Liver (tissue), 9 donors: ENCODE data around the gene ZNF273. TPM values are rescaled to one million over a fixed set of nuclear protein-coding genes. Genes with fewer than 3 reads are reported as not detected.

Experiments
- DNase-seq: peaks from one replicate; pipeline ENCODE4 v3.0.0-alpha.2; 2017; ENCODE audit warnings: low spot score
- H3K27ac ChIP-seq, 2 donors: one replicate each; pipeline ENCODE4 v1.7.0; 2013; ENCODE audit warnings: inconsistent platforms in 2 of 2, low read length in 2 of 2, control low read depth in 1 of 2, low read depth in 1 of 2, mild to moderate bottlenecking in 1 of 2
- H3K27me3 ChIP-seq, 4 donors: one replicate each; pipeline versions ENCODE4 v1.6.1 to v1.7.0; 2013; ENCODE audit warnings: low read length in 3 of 4, inconsistent platforms in 1 of 4, mild to moderate bottlenecking in 1 of 4, moderate library complexity in 1 of 4; ENCODE audit not compliant: control insufficient read depth in 4 of 4, insufficient read depth in 4 of 4
- H3K36me3 ChIP-seq, 4 donors: one replicate each; pipeline versions ENCODE4 v1.6.1 to v1.7.0; 2013; ENCODE audit warnings: low read length in 3 of 4, mild to moderate bottlenecking in 3 of 4, low read depth in 1 of 4, moderate library complexity in 1 of 4; ENCODE audit not compliant: control insufficient read depth in 4 of 4, insufficient read depth in 3 of 4
- H3K4me1 ChIP-seq, 4 donors: one replicate each; pipeline versions ENCODE4 v1.6.1 to v1.7.0; 2013; ENCODE audit warnings: low read length in 3 of 4, mild to moderate bottlenecking in 3 of 4, moderate library complexity in 1 of 4; ENCODE audit not compliant: control insufficient read depth in 4 of 4, insufficient read depth in 4 of 4
- H3K4me3 ChIP-seq, 3 donors: one replicate each; pipeline versions ENCODE4 v1.6.1 to v1.7.0; 2013; ENCODE audit warnings: low read length in 3 of 3, control low read depth in 1 of 3, low read depth in 1 of 3, mild to moderate bottlenecking in 1 of 3
- H3K9ac ChIP-seq, 2 donors: one replicate each; pipeline ENCODE4 v1.7.0; 2013; ENCODE audit warnings: low read length in 2 of 2, mild to moderate bottlenecking in 2 of 2, moderate library complexity in 2 of 2, control low read depth in 1 of 2, low read depth in 1 of 2
- H3K9me3 ChIP-seq, 4 donors: one replicate each; pipeline versions ENCODE4 v1.6.1 to v1.7.0; 2013; ENCODE audit warnings: low read length in 3 of 4; ENCODE audit not compliant: control insufficient read depth in 4 of 4
- ATF3 ChIP-seq: IDR thresholded peaks from 2 replicates; pipeline ENCODE4 v1.6.1; 2016; ENCODE audit warnings: antibody characterized with exemption
- CTCF ChIP-seq: fragments of 150-350 bp; IDR thresholded peaks from 2 replicates; pipeline ENCODE4 v1.5.1; 2017; ENCODE audit warnings: improper control_type of control experiment, low read depth, low read length; ENCODE audit not compliant: missing input control
- EGR1 ChIP-seq, 2 donors: IDR thresholded peaks; 2 replicates each; pipeline ENCODE4 v1.6.1; 2016 to 2018; ENCODE audit warnings: antibody characterized with exemption in 2 of 2, low read depth in 2 of 2
- FOXA1 ChIP-seq: IDR thresholded peaks from 2 replicates; pipeline ENCODE4 v1.6.1; 2016; ENCODE audit warnings: antibody characterized with exemption
- FOXA2 ChIP-seq: IDR thresholded peaks from 2 replicates; pipeline ENCODE4 v1.6.1; 2016; ENCODE audit warnings: antibody characterized with exemption
- GABPA ChIP-seq, 2 donors: IDR thresholded peaks in 1 of 2; conservative IDR thresholded peaks in 1 of 2; 2 replicates each; pipeline ENCODE4 v1.6.1; 2016; ENCODE audit warnings: antibody characterized with exemption in 2 of 2, mild to moderate bottlenecking in 1 of 2, moderate library complexity in 1 of 2
- HNF4A ChIP-seq, 2 donors: conservative IDR thresholded peaks; 2 replicates each; pipeline ENCODE4 v1.6.1; 2016; ENCODE audit warnings: antibody characterized with exemption in 2 of 2, mild to moderate bottlenecking in 2 of 2
- HNF4G ChIP-seq: IDR thresholded peaks from 2 replicates; pipeline ENCODE4 v1.6.1; 2016; ENCODE audit warnings: antibody characterized with exemption
- JUND ChIP-seq, 2 donors: IDR thresholded peaks; 2 replicates each; pipeline ENCODE4 v1.6.1; 2016; ENCODE audit warnings: antibody characterized with exemption in 2 of 2
- MAX ChIP-seq: IDR thresholded peaks from 2 replicates; pipeline ENCODE4 v1.6.1; 2016; ENCODE audit warnings: antibody characterized with exemption
- RAD21 ChIP-seq, 2 donors: IDR thresholded peaks; 2 replicates each; pipeline ENCODE4 v1.6.1; 2016; ENCODE audit warnings: antibody characterized with exemption in 2 of 2, mild to moderate bottlenecking in 2 of 2
- REST ChIP-seq: IDR thresholded peaks from 2 replicates; pipeline ENCODE4 v1.6.1; 2016; ENCODE audit warnings: antibody characterized with exemption, mild to moderate bottlenecking
- RXRA ChIP-seq, 2 donors: IDR thresholded peaks; 2 replicates each; pipeline ENCODE4 v1.6.1; 2017 to 2018; ENCODE audit warnings: antibody characterized with exemption in 2 of 2, mild to moderate bottlenecking in 1 of 2
- TAF1 ChIP-seq: conservative IDR thresholded peaks from 2 replicates; pipeline ENCODE4 v1.6.1; 2016; ENCODE audit warnings: antibody characterized with exemption, mild to moderate bottlenecking
- YY1 ChIP-seq: IDR thresholded peaks from 2 replicates; pipeline ENCODE4 v1.6.1; 2016; ENCODE audit warnings: antibody characterized with exemption, mild to moderate bottlenecking
- ZBTB33 ChIP-seq: IDR thresholded peaks from 2 replicates; pipeline ENCODE4 v1.6.1; 2016; ENCODE audit warnings: antibody characterized with exemption
- WGBS: extraction: QIAGEN DNeasy Blood & Tissue Kit; methylation state at CpG from one replicate; pipeline ENCODE4 v1.1.7; 2013; 5-methylcytosine and 5-hydroxymethylcytosine counted together
- polyA plus RNA-seq, 2 donors: library from polyadenylated mRNA; stranded (reverse) in 1 of 2; unstranded in 1 of 2; fragments of 200-250 nt in 1 of 2; fragments of >200 nt in 1 of 2; fragmentation: Nextera tagmentation in 1 of 2; extraction: Ambion mirVana in 1 of 2; gene quantifications; one replicate each; pipeline versions ENCODE4 v1.2.1 to v1.2.3, GENCODE V29; 2013 to 2015
- total RNA-seq, 2 donors: library from RNA; depleted of rRNA; stranded (reverse); fragments of >200 nt; gene quantifications; one replicate each; pipeline ENCODE4 v1.2.3, GENCODE V29; 2014
- donor health status: healthy.
- donor health status: healthy.
- donor health status: healthy.
- donor health status: healthy.
- donor health status: healthy.

Gene ZNF273
- total and polyA plus RNA-seq, 4 donors, result 0.43 to 14.9 (median 0.73) TPM

GRCh38 chr7:64853679-64854078 lies 49.4 kb upstream of the ZNF273 start:
- 89% methylated on average over 4 of the region's 4 CpGs for WGBS
- Histone ChIP-seq H3K27ac (no peak overlapping the region), H3K36me3 (no peaks in the 10 kb centered on the region), H3K9ac (no peak overlapping the region), H3K27me3 (no peaks in the 10 kb centered on the region), H3K9me3 (peaks cover 0 to 6% (median 0%) of the 10 kb centered on the region in 4 donors), H3K4me3 (no peak overlapping the region), H3K4me1 (no peaks in the 10 kb centered on the region)
- TF ChIP-seq REST (no peak), HNF4G (no peak), RAD21 (IDR thresholded peaks at IDR 0.05) (no peak), ZBTB33 (no peak), FOXA2 (no peak), RXRA (IDR thresholded peaks at IDR 0.05) (no peak), YY1 (no peak), EGR1 (IDR thresholded peaks at IDR 0.05; ENCODE audit: low read depth in 2 of 2) (no peak), MAX (no peak), CTCF (no peak), FOXA1 (no peak), TAF1 (no peak), GABPA (IDR thresholded peaks at IDR 0.05 in 1 of 2, conservative IDR thresholded peaks at IDR 0.05 in 1 of 2) (no peak)
- DNase-seq, result no peak

GRCh38 chr7:64854969-64855368 lies 48.1 kb upstream of the ZNF273 start:
- Histone ChIP-seq H3K9ac (no peak overlapping the region), H3K9me3 (peaks cover 0 to 3% (median 0%) of the 10 kb centered on the region in 4 donors), H3K36me3 (no peaks in the 10 kb centered on the region), H3K4me1 (no peaks in the 10 kb centered on the region), H3K27ac (no peak overlapping the region), H3K27me3 (no peaks in the 10 kb centered on the region), H3K4me3 (no peak overlapping the region)
- WGBS, result 90% methylated on average over 1 of the region's 1 CpG
- TF ChIP-seq EGR1 (IDR thresholded peaks at IDR 0.05; ENCODE audit: low read depth in 2 of 2), result no peak
- no peak for TF ChIP-seq JUND (IDR thresholded peaks at IDR 0.05)
- TF ChIP-seq REST, result no peak
- no peak for TF ChIP-seq TAF1
- no peak for TF ChIP-seq GABPA (IDR thresholded peaks at IDR 0.05 in 1 of 2, conservative IDR thresholded peaks at IDR 0.05 in 1 of 2)
- TF ChIP-seq HNF4A (conservative IDR thresholded peaks at IDR 0.05), result no peak
- TF ChIP-seq ATF3, result no peak
- DNase-seq, result no peak
